Neural cell (in vitro differentiated cells): ENCODE measurements around the gene NIT1. TPM values are rescaled to one million over a fixed set of nuclear protein-coding genes. Genes with fewer than 3 reads are reported as not detected.

Experiments
- H2AFZ ChIP-seq: fragments of 200-600, 300-800 bp; sonication (generic), shearing (Covaris generic); 2 replicates; pipeline ENCODE4 v1.6.0; 2014; ENCODE audit warnings: low read depth, mild to moderate bottlenecking, antibody characterized with exemption, low read length, moderate library complexity
- H3F3A ChIP-seq: fragments of 200-600 bp; shearing (Covaris generic); 2 replicates; pipeline ENCODE4 v1.6.1; 2016; ENCODE audit warnings: mild to moderate bottlenecking, moderate library complexity, mixed read lengths, antibody characterized with exemption, low read length; ENCODE audit not compliant: insufficient read depth, poor library complexity, severe bottlenecking
- H3K27ac ChIP-seq: fragments of 200-600, 300-800 bp; sonication (generic), shearing (Covaris generic); 2 replicates; pipeline ENCODE4 v1.5.1; 2014; ENCODE audit warnings: mild to moderate bottlenecking, low read length, moderate library complexity
- H3K27me3 ChIP-seq: fragments of 300-800, 200-600 bp; sonication (generic), shearing (Covaris generic); 2 replicates; pipeline ENCODE4 v1.6.0; 2014; ENCODE audit warnings: mild to moderate bottlenecking, low read depth, low read length, moderate library complexity; ENCODE audit not compliant: insufficient read depth
- H3K36me3 ChIP-seq: fragments of 300-800, 200-600 bp; sonication (generic), shearing (Covaris generic); 2 replicates; pipeline ENCODE4 v1.5.1; 2014; ENCODE audit warnings: mild to moderate bottlenecking, antibody characterized with exemption, low read length, moderate library complexity; ENCODE audit not compliant: insufficient read depth
- H3K4me2 ChIP-seq: fragments of 300-800, 200-600 bp; sonication (generic), shearing (Covaris generic); 2 replicates; pipeline ENCODE4 v1.6.0; 2014; ENCODE audit warnings: mild to moderate bottlenecking, low read length
- H3K4me3 ChIP-seq: fragments of 300-800, 200-600 bp; sonication (generic), shearing (Covaris generic); 2 replicates; pipeline ENCODE4 v1.5.1; 2014; ENCODE audit warnings: mild to moderate bottlenecking, low read length, moderate library complexity
- H3K79me2 ChIP-seq: fragments of 200-600 bp; shearing (Covaris generic); replicated peaks from 2 replicates; pipeline ENCODE4 v1.6.0; 2014; ENCODE audit warnings: mild to moderate bottlenecking, low read length, moderate library complexity; ENCODE audit not compliant: insufficient read depth
- H3K9ac ChIP-seq: fragments of 300-800, 200-600 bp; sonication (generic), shearing (Covaris generic); 2 replicates; pipeline ENCODE4 v1.6.1; 2016; ENCODE audit warnings: mild to moderate bottlenecking, low read length, mixed read lengths
- H3K9me2 ChIP-seq: fragments of 200-600 bp; shearing (Covaris generic); 2 replicates; pipeline ENCODE4 v1.6.1; 2016; ENCODE audit warnings: mild to moderate bottlenecking, low read length, mixed read lengths; ENCODE audit not compliant: insufficient read depth
- H3K9me3 ChIP-seq: fragments of 200-600, 300-800 bp; sonication (generic), shearing (Covaris generic); 2 replicates; pipeline ENCODE4 v1.6.1; 2016; ENCODE audit warnings: mild to moderate bottlenecking, mixed run types, low read length, moderate library complexity, mixed read lengths
- H4K20me1 ChIP-seq: fragments of 200-600 bp; shearing (Covaris generic); 2 replicates; pipeline ENCODE4 v1.6.1; 2016; ENCODE audit warnings: mild to moderate bottlenecking, mixed run types; ENCODE audit not compliant: insufficient read depth
- EP300 ChIP-seq: fragments of 450-650 bp; conservative IDR thresholded peaks from 2 replicates; pipeline ENCODE4 v1.6.1; 2014; ENCODE audit warnings: antibody characterized with exemption, mild to moderate bottlenecking, moderate library complexity; ENCODE audit not compliant: poor library complexity, severe bottlenecking
- EZH2 ChIP-seq: fragments of 200-600, 300-800 bp; shearing (Covaris generic), sonication (generic); IDR thresholded peaks from 2 replicates; pipeline ENCODE4 v1.6.1; 2014; ENCODE audit warnings: antibody characterized with exemption, low read length, borderline replicate concordance, mild to moderate bottlenecking; ENCODE audit not compliant: insufficient read depth, poor library complexity, severe bottlenecking
- MXI1 ChIP-seq: fragments of 450-650 bp; conservative IDR thresholded peaks from 2 replicates; pipeline ENCODE4 v1.6.1; 2014; ENCODE audit warnings: antibody characterized with exemption, mild to moderate bottlenecking; ENCODE audit not compliant: poor library complexity, severe bottlenecking
- POLR2AphosphoS5 ChIP-seq: IDR thresholded peaks from 2 replicates; pipeline ENCODE4 v1.6.1; 2012
- RAD21 ChIP-seq: fragments of 450-650 bp; conservative IDR thresholded peaks from 2 replicates; pipeline ENCODE4 v1.6.1; 2014; ENCODE audit warnings: antibody characterized with exemption, mild to moderate bottlenecking, moderate library complexity
- REST ChIP-seq: IDR thresholded peaks from 2 replicates; pipeline ENCODE4 v1.6.1; 2012; ENCODE audit warnings: borderline replicate concordance
- SMC3 ChIP-seq: fragments of 450-650 bp; conservative IDR thresholded peaks from 2 replicates; pipeline ENCODE4 v1.6.1; 2014; ENCODE audit warnings: antibody characterized with exemption, mild to moderate bottlenecking, moderate library complexity; ENCODE audit not compliant: poor library complexity
- TAF1 ChIP-seq: IDR thresholded peaks from 2 replicates; pipeline ENCODE4 v1.6.1; 2012; ENCODE audit warnings: low read depth
- polyA plus RNA-seq: library from polyadenylated mRNA; depleted of rRNA; stranded (reverse); fragments of >200 nt; gene quantifications from 2 replicates; pipeline ENCODE4 v1.2.3, GENCODE V29; 2014
- TF ChIP-seq, protein P1 (sequence below): fragments of 450-650 bp; IDR thresholded peaks from 2 replicates; pipeline ENCODE4 v1.5.1; 2014; ENCODE audit warnings: antibody characterized with exemption, mild to moderate bottlenecking, moderate library complexity; ENCODE audit not compliant: poor library complexity, severe bottlenecking

NIT1 gene
- polyA plus RNA-seq, 1 donor from 2014 or later: 66.1 TPM

GRCh38 chr1:161083748-161084596, 33.9 kb upstream of the NIT1 start:
- Histone ChIP-seq H3K36me3 (no peaks in the 10 kb centered on the region), H2AFZ (no peak overlapping the region)

GRCh38 chr1:161084597-161084988, 33.3 kb upstream of the NIT1 start:
- no peak overlapping the region for H3K4me3 ChIP-seq
- no peak overlapping the region for H2AFZ ChIP-seq
- no peak overlapping the region for H3K9ac ChIP-seq
- no peaks in the 10 kb centered on the region for H3K36me3 ChIP-seq
- H3K79me2 ChIP-seq: no peaks in the 10 kb centered on the region
- H3K27me3 ChIP-seq: no peaks in the 10 kb centered on the region
- no peaks in the 10 kb centered on the region for H4K20me1 ChIP-seq
- no peaks in the 10 kb centered on the region for H3K9me3 ChIP-seq
- no peak overlapping the region for H3K4me2 ChIP-seq
- no peaks in the 10 kb centered on the region for H3K9me2 ChIP-seq
- H3F3A ChIP-seq: no peaks in the 10 kb centered on the region
- H3K27ac ChIP-seq: no peak overlapping the region
- TF ChIP-seq EZH2: no peak

More at GRCh38 chr1:161083748-161084596, 33.9 kb upstream of the NIT1 start:
- Histone ChIP-seq H3F3A (no peaks in the 10 kb centered on the region), H3K27me3 (no peaks in the 10 kb centered on the region), H3K27ac (no peak overlapping the region), H3K79me2 (no peaks in the 10 kb centered on the region), H3K4me2 (no peak overlapping the region), H3K4me3 (no peak overlapping the region), H4K20me1 (no peaks in the 10 kb centered on the region), H3K9ac (no peak overlapping the region), H3K9me2 (no peaks in the 10 kb centered on the region), H3K9me3 (no peaks in the 10 kb centered on the region)
- no peak for TF ChIP-seq TAF1
- TF ChIP-seq MXI1: no peak
- no peak for TF ChIP-seq SMC3
- no peak for TF ChIP-seq EZH2
- TF ChIP-seq EP300: no peak
- TF ChIP-seq, protein P1, sequence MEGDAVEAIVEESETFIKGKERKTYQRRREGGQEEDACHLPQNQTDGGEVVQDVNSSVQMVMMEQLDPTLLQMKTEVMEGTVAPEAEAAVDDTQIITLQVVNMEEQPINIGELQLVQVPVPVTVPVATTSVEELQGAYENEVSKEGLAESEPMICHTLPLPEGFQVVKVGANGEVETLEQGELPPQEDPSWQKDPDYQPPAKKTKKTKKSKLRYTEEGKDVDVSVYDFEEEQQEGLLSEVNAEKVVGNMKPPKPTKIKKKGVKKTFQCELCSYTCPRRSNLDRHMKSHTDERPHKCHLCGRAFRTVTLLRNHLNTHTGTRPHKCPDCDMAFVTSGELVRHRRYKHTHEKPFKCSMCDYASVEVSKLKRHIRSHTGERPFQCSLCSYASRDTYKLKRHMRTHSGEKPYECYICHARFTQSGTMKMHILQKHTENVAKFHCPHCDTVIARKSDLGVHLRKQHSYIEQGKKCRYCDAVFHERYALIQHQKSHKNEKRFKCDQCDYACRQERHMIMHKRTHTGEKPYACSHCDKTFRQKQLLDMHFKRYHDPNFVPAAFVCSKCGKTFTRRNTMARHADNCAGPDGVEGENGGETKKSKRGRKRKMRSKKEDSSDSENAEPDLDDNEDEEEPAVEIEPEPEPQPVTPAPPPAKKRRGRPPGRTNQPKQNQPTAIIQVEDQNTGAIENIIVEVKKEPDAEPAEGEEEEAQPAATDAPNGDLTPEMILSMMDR: no peak
- no peak for TF ChIP-seq RAD21
- no peak for TF ChIP-seq POLR2AphosphoS5
- TF ChIP-seq REST: no peak
